ENCODE results near the gene EBF4. TPM values are rescaled to one million over a fixed set of nuclear protein-coding genes. Genes with fewer than 3 reads are reported as not detected.

The EBF4 gene
- total RNA-seq, 1 experiment from 2014 or later = 11.4 TPM

DNA sequence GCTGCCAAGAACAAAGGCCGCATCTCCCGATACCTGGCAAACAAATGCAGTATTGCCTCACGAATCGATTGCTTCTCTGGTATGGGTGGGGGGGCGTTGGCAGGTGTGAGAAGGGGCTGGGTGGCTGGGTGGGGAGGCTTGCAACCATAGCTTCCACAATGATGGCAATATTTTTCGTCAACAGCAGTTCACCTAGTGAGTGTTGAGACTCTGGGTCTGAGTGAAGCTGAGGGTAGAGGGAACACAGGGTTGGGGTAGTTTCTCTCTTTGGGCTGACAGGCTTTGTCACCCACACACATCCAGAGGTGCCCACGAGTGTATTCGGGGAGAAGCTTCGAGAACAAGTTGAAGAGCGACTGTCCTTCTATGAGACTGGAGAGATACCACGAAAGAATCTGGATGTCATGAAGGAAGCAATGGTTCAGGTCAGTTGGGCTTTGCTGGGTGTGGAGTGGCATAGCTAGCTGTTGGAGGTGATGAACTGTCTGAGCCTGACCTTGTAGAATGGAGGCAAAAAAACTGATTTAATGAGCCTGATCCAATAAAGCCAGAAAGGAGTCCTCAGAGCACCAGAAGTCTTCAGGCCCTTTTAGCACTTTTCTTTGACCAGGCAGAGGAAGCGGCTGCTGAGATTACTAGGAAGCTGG lies 36.0 kb upstream of the EBF4 start (continued):
- TF ChIP-seq, protein P1, sequence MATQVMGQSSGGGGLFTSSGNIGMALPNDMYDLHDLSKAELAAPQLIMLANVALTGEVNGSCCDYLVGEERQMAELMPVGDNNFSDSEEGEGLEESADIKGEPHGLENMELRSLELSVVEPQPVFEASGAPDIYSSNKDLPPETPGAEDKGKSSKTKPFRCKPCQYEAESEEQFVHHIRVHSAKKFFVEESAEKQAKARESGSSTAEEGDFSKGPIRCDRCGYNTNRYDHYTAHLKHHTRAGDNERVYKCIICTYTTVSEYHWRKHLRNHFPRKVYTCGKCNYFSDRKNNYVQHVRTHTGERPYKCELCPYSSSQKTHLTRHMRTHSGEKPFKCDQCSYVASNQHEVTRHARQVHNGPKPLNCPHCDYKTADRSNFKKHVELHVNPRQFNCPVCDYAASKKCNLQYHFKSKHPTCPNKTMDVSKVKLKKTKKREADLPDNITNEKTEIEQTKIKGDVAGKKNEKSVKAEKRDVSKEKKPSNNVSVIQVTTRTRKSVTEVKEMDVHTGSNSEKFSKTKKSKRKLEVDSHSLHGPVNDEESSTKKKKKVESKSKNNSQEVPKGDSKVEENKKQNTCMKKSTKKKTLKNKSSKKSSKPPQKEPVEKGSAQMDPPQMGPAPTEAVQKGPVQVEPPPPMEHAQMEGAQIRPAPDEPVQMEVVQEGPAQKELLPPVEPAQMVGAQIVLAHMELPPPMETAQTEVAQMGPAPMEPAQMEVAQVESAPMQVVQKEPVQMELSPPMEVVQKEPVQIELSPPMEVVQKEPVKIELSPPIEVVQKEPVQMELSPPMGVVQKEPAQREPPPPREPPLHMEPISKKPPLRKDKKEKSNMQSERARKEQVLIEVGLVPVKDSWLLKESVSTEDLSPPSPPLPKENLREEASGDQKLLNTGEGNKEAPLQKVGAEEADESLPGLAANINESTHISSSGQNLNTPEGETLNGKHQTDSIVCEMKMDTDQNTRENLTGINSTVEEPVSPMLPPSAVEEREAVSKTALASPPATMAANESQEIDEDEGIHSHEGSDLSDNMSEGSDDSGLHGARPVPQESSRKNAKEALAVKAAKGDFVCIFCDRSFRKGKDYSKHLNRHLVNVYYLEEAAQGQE (IDR thresholded peaks at IDR 0.05; ENCODE audit: low read depth) = no peak
- TF ChIP-seq EZH2 (IDR thresholded peaks at IDR 0.05) = no peak
- no peak for TF ChIP-seq CEBPB (IDR thresholded peaks at IDR 0.05; ENCODE audit: low read depth)
- TF ChIP-seq, protein P2, sequence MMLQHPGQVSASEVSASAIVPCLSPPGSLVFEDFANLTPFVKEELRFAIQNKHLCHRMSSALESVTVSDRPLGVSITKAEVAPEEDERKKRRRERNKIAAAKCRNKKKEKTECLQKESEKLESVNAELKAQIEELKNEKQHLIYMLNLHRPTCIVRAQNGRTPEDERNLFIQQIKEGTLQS (IDR thresholded peaks at IDR 0.05) = no peak
- no peak for TF ChIP-seq EZH2phosphoT487 (IDR thresholded peaks at IDR 0.05; ENCODE audit: borderline replicate concordance)
- TF ChIP-seq YY1 (IDR thresholded peaks at IDR 0.05; ENCODE audit: extremely low read depth, insufficient replicate concordance, low read depth, low read length) = no peak

DNA sequence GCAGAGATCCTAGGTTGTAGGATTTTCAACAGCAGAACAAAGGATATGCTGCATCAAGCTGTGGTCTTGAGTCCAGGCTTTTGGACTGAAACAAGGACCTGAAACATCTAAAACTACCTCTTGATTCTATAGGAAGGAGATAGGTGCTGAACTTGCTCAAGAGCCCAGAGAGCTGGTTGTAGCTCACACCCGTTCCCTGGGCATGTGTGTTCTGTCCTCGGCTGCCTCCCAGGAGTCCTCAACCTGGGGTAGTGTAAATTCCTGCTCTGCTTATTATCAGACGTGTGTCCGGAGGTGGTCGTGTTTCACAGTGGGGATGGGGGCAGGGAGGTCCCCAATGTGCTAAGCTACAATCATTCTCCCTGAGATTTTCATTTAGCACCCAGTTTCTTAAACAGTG lies 35.3 kb upstream of the EBF4 start:
- Histone ChIP-seq H2AFZ (ENCODE audit: low read depth, low read length, poor library complexity, severe bottlenecking) (no peak overlapping the region), H3K9me3 (ENCODE audit: control insufficient read depth in 1 of 2, insufficient read depth in 1 of 2, low read depth in 1 of 2, low read length in 2 of 2) (no peaks in the 10 kb centered on the region), H3K9ac (ENCODE audit: low read length) (no peak overlapping the region), H3K27me3 (ENCODE audit: insufficient read depth, low read length) (no peaks in the 10 kb centered on the region), H3K9me2 (ENCODE audit: insufficient read depth) (no peaks in the 10 kb centered on the region), H3K4me1 (ENCODE audit: control insufficient read depth in 1 of 2, insufficient read depth in 2 of 2, low read length in 2 of 2) (peaks cover 3 to 14% of the 10 kb centered on the region in 2 experiments; a peak in 3 of 4 replicates), H3K4me3 (replicated peaks in 1 of 2; ENCODE audit: low read depth in 1 of 2, low read length in 2 of 2) (no peak overlapping the region), H3K4me2 (ENCODE audit: low read length) (no peak overlapping the region), H3K79me2 (ENCODE audit: insufficient read depth, low read length) (peaks cover 69% of the 10 kb centered on the region), H4K20me1 (ENCODE audit: insufficient read depth) (peaks cover 51% of the 10 kb centered on the region; the same call in 1 of the 2 replicates), H3K27ac (ENCODE audit: low read depth, low read length) (no peak overlapping the region), H3K36me3 (ENCODE audit: control insufficient read depth in 1 of 2, insufficient read depth in 2 of 2, low read length in 2 of 2) (peaks cover 54 to 80% of the 10 kb centered on the region in 2 experiments)
- RAD21 ChIA-PET (ENCODE audit: low non-redundant PET in 1 of 2, low total read pairs in 2 of 2, uncharacterized antibody in 2 of 2, unreplicated experiment in 2 of 2) = no interaction called here
- no TSS peak for BruUV-seq (replicated peaks)
- CTCF ChIA-PET = no interaction called here
- DNase-seq (ENCODE audit: low read depth, low spot score) (no peak), ATAC-seq (no peak)
- intact Hi-C loops (cut with micrococcal nuclease) = no loop called here
- POLR2A ChIA-PET = no interaction called here
- TF ChIP-seq, protein P3, sequence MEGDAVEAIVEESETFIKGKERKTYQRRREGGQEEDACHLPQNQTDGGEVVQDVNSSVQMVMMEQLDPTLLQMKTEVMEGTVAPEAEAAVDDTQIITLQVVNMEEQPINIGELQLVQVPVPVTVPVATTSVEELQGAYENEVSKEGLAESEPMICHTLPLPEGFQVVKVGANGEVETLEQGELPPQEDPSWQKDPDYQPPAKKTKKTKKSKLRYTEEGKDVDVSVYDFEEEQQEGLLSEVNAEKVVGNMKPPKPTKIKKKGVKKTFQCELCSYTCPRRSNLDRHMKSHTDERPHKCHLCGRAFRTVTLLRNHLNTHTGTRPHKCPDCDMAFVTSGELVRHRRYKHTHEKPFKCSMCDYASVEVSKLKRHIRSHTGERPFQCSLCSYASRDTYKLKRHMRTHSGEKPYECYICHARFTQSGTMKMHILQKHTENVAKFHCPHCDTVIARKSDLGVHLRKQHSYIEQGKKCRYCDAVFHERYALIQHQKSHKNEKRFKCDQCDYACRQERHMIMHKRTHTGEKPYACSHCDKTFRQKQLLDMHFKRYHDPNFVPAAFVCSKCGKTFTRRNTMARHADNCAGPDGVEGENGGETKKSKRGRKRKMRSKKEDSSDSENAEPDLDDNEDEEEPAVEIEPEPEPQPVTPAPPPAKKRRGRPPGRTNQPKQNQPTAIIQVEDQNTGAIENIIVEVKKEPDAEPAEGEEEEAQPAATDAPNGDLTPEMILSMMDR (IDR thresholded peaks at IDR 0.05 in 2 of 3, conservative IDR thresholded peaks at IDR 0.05 in 1 of 3; ENCODE audit: borderline replicate concordance in 1 of 3, insufficient read depth in 1 of 3, low read depth in 2 of 3, low read length in 2 of 3) = no peak
- no peak for TF ChIP-seq ZNF274 (IDR thresholded peaks at IDR 0.05; ENCODE audit: low read depth, low read length)
- TF ChIP-seq EZH2 (IDR thresholded peaks at IDR 0.05) = no peak
- peak; percentile 16; the same call in 1 of the 2 replicates for TF ChIP-seq POLR2AphosphoS5 (IDR thresholded peaks at IDR 0.05; ENCODE audit: low read depth, low read length)
- TF ChIP-seq SP1 (IDR thresholded peaks at IDR 0.05; ENCODE audit: low read depth) = no peak
- TF ChIP-seq EGR1 (IDR thresholded peaks at IDR 0.05; ENCODE audit: low read depth) = no peak
